GM12875 (cell line): Measurements from ENCODE around the gene C3AR1.

Source experiments
- H3K4me3 ChIP-seq: one replicate; pipeline ENCODE4 v1.5.1; 2011; ENCODE audit warnings: low read depth, low read length, control low read depth
- CTCF ChIP-seq: IDR thresholded peaks from 2 replicates; pipeline ENCODE4 v1.5.1; 2011; ENCODE audit warnings: low read depth, mild to moderate bottlenecking, control low read depth, inconsistent platforms, low read length, moderate library complexity, borderline replicate concordance; ENCODE audit not compliant: insufficient read depth

C3AR1 gene

GRCh38 chr12:8057306-8057705 lies 8.9 kb downstream of the C3AR1 start:
- TF ChIP-seq CTCF: no peak
- H3K4me3 ChIP-seq: no peak overlapping the region

- no peak overlapping the region for H3K4me3 ChIP-seq
- TF ChIP-seq CTCF: no peak
Measured at GRCh38 chr12:8054816-8055215, 11.3 kb downstream of the C3AR1 start.

GRCh38 chr12:8052679-8053078 lies 13.5 kb downstream of the C3AR1 start:
- no peak overlapping the region for H3K4me3 ChIP-seq
- no peak for TF ChIP-seq CTCF

GRCh38 chr12:8050600-8051250 lies 15.4 kb downstream of the C3AR1 start:
- H3K4me3 ChIP-seq: no peak overlapping the region

GRCh38 chr12:8048906-8049305 lies 17.3 kb downstream of the C3AR1 start:
- H3K4me3 ChIP-seq: no peak overlapping the region
- no peak for TF ChIP-seq CTCF

More at GRCh38 chr12:8050600-8051250, 15.4 kb downstream of the C3AR1 start:
- no peak for TF ChIP-seq CTCF

GRCh38 chr12:8047842-8048241 lies 18.3 kb downstream of the C3AR1 start:
- H3K4me3 ChIP-seq: no peak overlapping the region
- no peak for TF ChIP-seq CTCF
